NCI-H748 (cell line): Measurements from ENCODE around the gene KLHDC10.
"Not testable (repeated sequence)": the region's sequence is repeated elsewhere in the genome, so short reads cannot be mapped to it uniquely, and the experiment has no call there.

Source experiments
- DNase-seq: peaks from one replicate; lab custom pipeline; 2025; ENCODE audit not compliant: unreplicated experiment; lab: John Stamatoyannopoulos, UW

Gene KLHDC10

GRCh38 chr7:130069978-130070860 is at the start of gene KLHDC10:
Gene KLHDC10, plus strand, starts transcription at chr7:130070534. Its CDS starts 110 bp downstream, at chr7:130070644.
- peak; percentile 99 for DNase-seq

- DNase-seq, result no peak
Observed at GRCh38 chr7:130021105-130021834, 49.1 kb upstream of the KLHDC10 start.

- DNase-seq, result no peak
Observed at GRCh38 chr7:130022115-130022514, 48.2 kb upstream of the KLHDC10 start.

GRCh38 chr7:130022623-130023175 is 47.6 kb upstream of the KLHDC10 start:
- DNase-seq, result no peak

- DNase-seq, result no peak
Observed at GRCh38 chr7:130024390-130024789, 45.9 kb upstream of the KLHDC10 start.

- DNase-seq, result no peak
Observed at GRCh38 chr7:130032698-130033097, 37.6 kb upstream of the KLHDC10 start.

GRCh38 chr7:130037703-130038102 is 32.6 kb upstream of the KLHDC10 start:
- DNase-seq, result no peak

- no peak for DNase-seq
Observed at GRCh38 chr7:130040576-130040975, 29.8 kb upstream of the KLHDC10 start.

GRCh38 chr7:130047831-130048230 is 22.5 kb upstream of the KLHDC10 start:
- DNase-seq, result no peak

GRCh38 chr7:130048906-130049305 is 21.4 kb upstream of the KLHDC10 start:
- no peak for DNase-seq

GRCh38 chr7:130052250-130052649 is 18.1 kb upstream of the KLHDC10 start:
- DNase-seq, result not testable (repeated sequence)

- not testable (repeated sequence) for DNase-seq
Observed at GRCh38 chr7:130055198-130055597, 15.1 kb upstream of the KLHDC10 start.

GRCh38 chr7:130062246-130062645 is 8.1 kb upstream of the KLHDC10 start:
- no peak for DNase-seq

GRCh38 chr7:130063036-130063435 is 7.3 kb upstream of the KLHDC10 start:
- peak; percentile 76 for DNase-seq

GRCh38 chr7:130064580-130064926 is 5.8 kb upstream of the KLHDC10 start:
- not testable (repeated sequence) for DNase-seq

GRCh38 chr7:130065500-130066152 is 4.7 kb upstream of the KLHDC10 start:
- DNase-seq, result no peak

GRCh38 chr7:130069179-130069977 is 956 bp upstream of the KLHDC10 start:
- peak; percentile 46 for DNase-seq

- no peak for DNase-seq
Observed at GRCh38 chr7:130070861-130071622, 708 bp downstream of the KLHDC10 start.

GRCh38 chr7:130071701-130072622 is 1.6 kb downstream of the KLHDC10 start:
- peak; percentile 87 for DNase-seq
